Sciatic nerve (tissue), 2 donors: ENCODE results near the gene TSNAXIP1. TPM values are rescaled to one million over a fixed set of nuclear protein-coding genes. Genes with fewer than 3 reads are reported as not detected.

Experiments
- ATAC-seq: fragments of 200-7000 bp; cut with Tn5 transposase; one replicate; pipeline ENCODE4 v1.9.1; 2020; ENCODE audit warnings: mild to moderate bottlenecking, moderate library complexity
- DNase-seq: peaks from one replicate; pipeline ENCODE4 v3.0.0-alpha.2; 2020; ENCODE audit warnings: low spot score
- intact Hi-C: fragments of 100-400 bp; cut with DNase I; formaldehyde crosslinking; loops from one replicate; pipeline ENCODE4 v1.14.2; 2022
- total RNA-seq: library from RNA; stranded (reverse); fragmentation: NEBNext Ultra II Directional; extraction: Animal tissue kit (Norgen Biotek cat#: 25700); gene quantifications from one replicate; pipeline ENCODE4 v1.2.1, GENCODE V29; 2021
- donor health status: DM: no; HTN: no; CAD: no.
- donor health status: DM: no; HTN: no; CAD: no.

Gene TSNAXIP1
- total RNA-seq: 1.5 TPM

- DNase-seq (peak; percentile 96), ATAC-seq (peak; percentile 99)
- intact Hi-C loops: no loop called here
Measured at GRCh38 chr16:67806428-67807147, at the start of gene TSNAXIP1, which contains the start of gene RANBP10. Gene TSNAXIP1, plus strand, starts transcription at chr16:67806889. Its CDS starts 261 bp downstream, at chr16:67807150. Gene RANBP10, minus strand, starts transcription at chr16:67806560. Its CDS starts 24 bp downstream, at chr16:67806536.

- intact Hi-C loops: no loop called here
- ATAC-seq: no peak
- DNase-seq: no peak
Measured at GRCh38 chr16:67758006-67758405, 48.7 kb upstream of the TSNAXIP1 start.

DNA sequence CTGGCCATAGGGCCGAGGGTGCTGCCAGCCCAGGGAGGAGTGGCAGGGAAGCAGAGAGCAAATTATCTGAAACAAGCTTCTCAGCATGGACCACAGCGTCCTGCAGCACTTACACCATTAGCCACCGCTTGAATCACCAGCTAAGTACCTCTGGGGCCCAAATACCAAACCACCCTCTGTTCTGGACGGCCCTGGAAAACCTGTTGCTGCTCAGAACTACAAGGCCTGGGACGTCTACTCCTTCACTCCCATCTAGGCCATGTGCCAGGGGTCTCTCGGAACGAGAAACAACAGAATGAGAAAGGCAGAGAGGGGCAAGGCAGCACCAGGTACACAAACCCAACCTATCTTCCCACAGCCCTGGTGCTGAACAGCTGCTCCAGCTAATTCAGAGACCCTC, 47.7 kb upstream of the TSNAXIP1 start:
- ATAC-seq (no peak), DNase-seq (no peak)
- intact Hi-C loops: no loop called here

- no peak for DNase-seq
- intact Hi-C loops: no loop called here
- no peak for ATAC-seq
Measured at GRCh38 chr16:67760206-67760955, 46.3 kb upstream of the TSNAXIP1 start.

DNA sequence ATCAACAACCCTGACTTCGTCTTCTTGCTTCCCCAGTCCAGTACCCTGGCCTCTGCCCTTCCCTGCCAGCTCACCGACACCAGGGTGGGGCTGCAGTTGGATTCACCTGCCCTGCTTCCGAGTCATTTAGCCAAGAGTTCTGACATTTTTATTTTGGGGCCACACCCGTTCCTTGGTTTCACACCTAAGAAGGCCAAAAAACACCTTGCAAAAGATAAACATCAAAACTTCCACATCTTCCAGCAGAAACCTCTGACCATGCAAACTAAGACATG, 45.8 kb upstream of the TSNAXIP1 start:
- no peak for DNase-seq
- intact Hi-C loops: no loop called here

GRCh38 chr16:67761924-67762323, 44.8 kb upstream of the TSNAXIP1 start:
- intact Hi-C loops: no loop called here
- no peak for DNase-seq
- ATAC-seq: no peak

More for the DNA sequence above, 45.8 kb upstream of the TSNAXIP1 start:
- no peak for ATAC-seq

GRCh38 chr16:67762385-67762784, 44.3 kb upstream of the TSNAXIP1 start:
- intact Hi-C loops: no loop called here
- DNase-seq: no peak
- no peak for ATAC-seq

DNA sequence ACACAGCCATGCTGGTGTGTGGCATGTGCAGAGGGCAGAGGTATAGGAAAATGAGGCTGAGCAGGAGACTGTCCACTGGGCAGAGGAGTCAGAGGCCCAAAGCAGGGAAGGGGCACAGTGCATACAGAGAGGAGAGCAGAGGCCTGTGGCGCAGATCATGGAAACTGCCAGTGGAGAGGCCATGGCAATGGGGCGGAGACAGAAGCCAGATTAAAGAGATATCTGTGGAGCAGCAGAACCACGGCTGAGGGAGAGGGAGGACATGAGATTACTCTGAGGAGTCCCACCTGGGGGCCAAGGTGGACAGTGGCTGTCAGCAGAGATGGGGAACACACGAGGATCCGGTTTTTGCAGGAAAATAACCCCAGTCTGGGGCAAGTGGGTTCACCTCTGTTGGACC, 43.6 kb upstream of the TSNAXIP1 start:
- intact Hi-C loops: no loop called here
- DNase-seq (no peak), ATAC-seq (no peak)

GRCh38 chr16:67764158-67764667, 42.5 kb upstream of the TSNAXIP1 start:
- intact Hi-C loops: no loop called here
- ATAC-seq: no peak
- DNase-seq: no peak

- no peak for ATAC-seq
- intact Hi-C loops: no loop called here
- no peak for DNase-seq
Measured at GRCh38 chr16:67766291-67766690, 40.4 kb upstream of the TSNAXIP1 start.

DNA sequence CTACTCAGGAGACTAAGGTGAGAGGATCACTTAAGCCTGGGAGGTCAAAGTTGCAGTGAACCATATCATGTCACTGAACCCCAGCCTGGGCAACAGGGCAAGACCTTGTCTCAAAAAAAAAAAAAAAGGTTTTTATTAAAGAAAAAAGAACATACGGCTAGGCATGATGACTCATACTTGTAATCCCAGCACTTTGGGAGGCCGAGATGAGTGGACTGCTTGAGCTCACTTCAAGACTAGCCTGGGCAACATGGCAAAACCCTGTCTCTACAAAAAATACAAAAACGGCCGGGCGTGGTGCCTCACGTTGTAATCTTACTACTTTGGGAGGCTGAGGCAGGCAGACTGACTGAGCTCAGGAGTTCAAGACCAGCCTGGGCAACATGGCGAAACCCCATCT, 38.7 kb upstream of the TSNAXIP1 start:
- intact Hi-C loops: no loop called here
- ATAC-seq: no peak

GRCh38 chr16:67770346-67770991, 36.2 kb upstream of the TSNAXIP1 start:
- DNase-seq: no peak
- no peak for ATAC-seq
- intact Hi-C loops: no loop called here

More for the DNA sequence above, 38.7 kb upstream of the TSNAXIP1 start:
- DNase-seq: no peak

DNA sequence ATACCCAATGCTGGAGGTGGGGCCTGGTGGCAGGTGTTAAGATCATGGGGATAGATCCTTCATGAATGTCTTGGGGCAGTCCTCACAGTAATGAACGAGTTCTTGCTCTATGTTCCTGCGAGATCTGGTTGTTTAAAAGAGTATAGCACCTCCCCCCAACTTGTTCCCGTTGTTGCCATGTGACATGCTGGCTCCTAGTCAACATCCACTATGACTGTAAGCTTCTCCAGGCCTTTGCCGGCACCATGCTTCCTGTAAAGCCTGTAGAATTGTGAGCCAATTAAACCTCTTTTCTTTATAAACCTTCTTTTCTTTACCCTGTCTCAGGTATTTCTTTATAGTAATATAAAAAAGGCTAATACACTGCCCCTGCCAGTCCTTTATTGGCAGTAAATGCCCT, 33.6 kb upstream of the TSNAXIP1 start:
- intact Hi-C loops: no loop called here
- DNase-seq (no peak), ATAC-seq (peak; percentile 56)

DNA sequence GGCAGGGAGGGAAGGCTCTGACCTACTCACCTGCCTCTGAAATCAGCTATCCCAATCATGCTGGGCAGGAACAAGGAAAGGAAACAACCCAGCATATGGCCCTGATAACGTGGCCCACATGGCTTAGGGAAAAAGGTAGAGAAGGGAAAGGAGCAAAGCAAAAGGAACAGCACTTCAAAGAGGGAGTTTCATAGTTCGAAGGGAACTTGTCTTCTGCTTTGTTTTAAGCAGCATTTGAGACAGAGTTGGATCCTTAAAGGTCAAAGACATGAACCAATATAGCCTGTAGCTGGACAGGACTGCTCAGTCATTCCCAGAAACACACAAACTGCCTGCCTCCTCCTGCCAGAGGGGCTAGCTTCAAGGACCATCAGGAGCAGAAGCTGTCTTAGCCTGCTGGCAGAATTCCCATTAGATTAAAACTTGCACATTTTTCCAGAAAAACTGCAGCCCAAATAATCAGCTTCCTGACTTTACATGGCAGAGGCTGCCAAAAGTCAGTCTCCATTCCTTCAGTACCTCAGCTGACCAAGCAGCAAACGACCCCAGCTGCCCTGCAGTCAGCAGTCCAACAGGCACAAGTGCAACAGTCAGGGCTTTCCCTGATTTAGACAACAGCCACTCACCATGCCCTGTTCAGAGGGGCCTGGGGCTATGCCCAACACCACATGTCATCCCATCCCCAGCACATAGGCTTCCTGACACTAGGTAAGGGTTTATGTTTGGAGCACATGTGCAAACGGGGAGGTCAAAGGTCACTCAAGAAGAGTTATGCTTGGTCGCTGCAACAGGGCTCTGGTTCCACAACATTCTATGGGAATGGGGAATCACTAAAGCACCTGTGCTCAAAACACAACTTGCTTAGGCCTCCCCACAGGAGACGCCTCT, 32.9 kb upstream of the TSNAXIP1 start:
- intact Hi-C loops: no loop called here
- DNase-seq: no peak
- peak; percentile 36 for ATAC-seq

DNA sequence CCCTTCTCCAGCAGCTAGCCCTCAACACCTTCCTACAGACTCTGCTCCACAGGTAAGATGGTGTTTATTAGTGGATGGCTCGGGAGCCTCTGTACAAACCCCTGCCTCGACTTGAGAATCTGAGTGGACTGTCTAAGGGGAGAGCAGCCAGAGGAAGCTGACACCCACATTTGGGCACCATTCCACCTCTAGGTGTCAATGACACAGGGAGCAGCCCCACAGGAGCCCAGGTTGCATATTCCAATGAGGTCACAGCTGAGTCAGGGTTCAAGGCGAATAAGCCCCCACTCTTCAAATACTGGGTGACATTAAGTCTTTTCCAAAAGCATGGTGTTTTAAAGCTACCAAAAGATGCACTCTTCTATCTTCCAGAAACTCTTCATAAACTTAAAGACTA, 32.2 kb upstream of the TSNAXIP1 start:
- intact Hi-C loops: no loop called here
- ATAC-seq: peak; percentile 10
- no peak for DNase-seq

GRCh38 chr16:67775273-67775672, 31.4 kb upstream of the TSNAXIP1 start:
- intact Hi-C loops: no loop called here
- no peak for DNase-seq
- ATAC-seq: no peak

DNA sequence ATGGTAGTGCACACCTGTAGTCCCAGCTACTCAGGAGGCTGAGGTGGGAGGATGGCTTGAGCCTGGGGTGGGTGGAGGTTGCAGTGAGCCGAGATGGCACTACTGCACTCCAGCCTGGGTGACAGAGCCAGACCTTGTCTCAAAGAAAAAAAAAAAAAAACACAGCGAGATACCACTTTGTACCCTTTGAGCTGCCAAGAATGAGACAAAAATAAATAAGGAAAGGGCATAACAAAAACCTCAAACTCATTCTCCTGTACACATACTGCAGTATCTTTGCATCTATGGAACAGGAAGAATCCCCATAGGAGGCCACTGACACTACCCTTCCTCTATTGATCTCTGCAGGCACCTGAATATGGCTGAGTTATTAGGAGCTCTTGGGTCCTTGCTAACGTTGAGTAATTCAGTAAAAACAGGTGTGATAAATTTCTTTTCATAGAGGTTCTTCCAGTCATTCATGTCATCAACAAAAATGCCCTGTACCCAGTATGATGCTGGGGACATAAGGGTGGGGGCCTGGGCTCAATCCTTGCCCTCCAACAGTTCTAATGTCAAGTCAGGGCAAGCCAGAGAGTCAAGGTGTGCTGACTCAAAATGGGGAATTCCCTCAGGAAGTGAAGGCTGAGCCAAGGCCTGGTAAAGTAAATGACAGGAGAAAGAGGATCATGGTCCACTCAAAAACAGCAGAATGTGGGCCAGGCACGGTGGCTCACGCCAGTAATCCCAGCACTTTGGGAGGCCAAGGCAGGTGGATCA, 27.3 kb upstream of the TSNAXIP1 start:
- ATAC-seq (no peak), DNase-seq (no peak)
- intact Hi-C loops: no loop called here

- intact Hi-C loops: no loop called here
- DNase-seq (no peak), ATAC-seq (no peak)
Measured at GRCh38 chr16:67780847-67781564, 25.7 kb upstream of the TSNAXIP1 start.
